HepG2 (cell line): Measurements from ENCODE around the gene TAF5. TPM values are rescaled to one million over a fixed set of nuclear protein-coding genes. Genes with fewer than 3 reads are reported as not detected.

Experiments used
- ARHGAP35 ChIP-seq: sonication (generic); formaldehyde crosslinking; IDR thresholded peaks from 2 replicates; pipeline ENCODE4 v1.9.0; 2022; ENCODE audit warnings: mild to moderate bottlenecking, inconsistent platforms, moderate library complexity, missing genetic modification reagents, borderline replicate concordance
- ATF7 ChIP-seq, 2 experiments: fragments of 450-650 bp in 1 of 2; sonication (generic) in 1 of 2; formaldehyde crosslinking in 1 of 2; IDR thresholded peaks; 2 replicates each; pipeline versions ENCODE4 v1.4.0 to v1.6.1; 2016 to 2020; ENCODE audit warnings: antibody characterized with exemption in 1 of 2, mild to moderate bottlenecking in 1 of 2, missing genetic modification reagents in 1 of 2
- CEBPG ChIP-seq: IDR thresholded peaks from 2 replicates; pipeline ENCODE4 v1.6.1; 2016
- FOXJ3 ChIP-seq: sonication (generic); formaldehyde crosslinking; IDR thresholded peaks from 2 replicates; pipeline ENCODE4 v1.4.0; 2020; ENCODE audit warnings: missing genetic modification reagents, mild to moderate bottlenecking, borderline replicate concordance
- JDP2 ChIP-seq: sonication (generic); formaldehyde crosslinking; IDR thresholded peaks from 2 replicates; pipeline ENCODE4 v1.8.1; 2022; ENCODE audit warnings: missing genetic modification reagents, borderline replicate concordance
- MED1 ChIP-seq: sonication (generic); formaldehyde crosslinking; IDR thresholded peaks from 2 replicates; pipeline ENCODE4 v1.4.0; 2020; ENCODE audit warnings: missing genetic modification reagents
- PAXIP1 ChIP-seq: sonication (generic); formaldehyde crosslinking; conservative IDR thresholded peaks from 2 replicates; pipeline ENCODE4 v1.4.0; 2020; ENCODE audit warnings: mild to moderate bottlenecking, missing genetic modification reagents, moderate library complexity
- SATB2 ChIP-seq: sonication (generic); formaldehyde crosslinking; IDR thresholded peaks from 2 replicates; pipeline ENCODE4 v1.5.0; 2020; ENCODE audit warnings: missing genetic modification reagents
- TFAP4 ChIP-seq: sonication (generic); IDR thresholded peaks from 2 replicates; pipeline ENCODE4 v1.6.1; 2016; ENCODE audit warnings: low read depth, borderline replicate concordance
- ZBTB33 ChIP-seq: sonication (generic); formaldehyde crosslinking; IDR thresholded peaks from 2 replicates; pipeline ENCODE4 v1.4.0; 2020; ENCODE audit warnings: missing genetic modification reagents
- ZMYM2 ChIP-seq: sonication (generic); formaldehyde crosslinking; IDR thresholded peaks from 2 replicates; pipeline ENCODE4 v1.8.0; 2022; ENCODE audit warnings: mild to moderate bottlenecking, missing genetic modification reagents
- ZNF276 ChIP-seq: sonication (generic); formaldehyde crosslinking; IDR thresholded peaks from 2 replicates; pipeline ENCODE4 v1.4.0; 2020; ENCODE audit warnings: mild to moderate bottlenecking, low read depth, missing genetic modification reagents
- ZNF30 ChIP-seq: sonication (generic); formaldehyde crosslinking; IDR thresholded peaks from 2 replicates; pipeline ENCODE4 v1.5.0; 2020; ENCODE audit warnings: mild to moderate bottlenecking, missing genetic modification reagents
- ZNF33B ChIP-seq: sonication (generic); formaldehyde crosslinking; IDR thresholded peaks from 2 replicates; pipeline ENCODE4 v1.5.1; 2020; ENCODE audit warnings: mild to moderate bottlenecking, missing genetic modification reagents
- ZNF562 ChIP-seq: sonication (generic); formaldehyde crosslinking; IDR thresholded peaks from 2 replicates; pipeline ENCODE4 v1.8.0; 2022; ENCODE audit warnings: missing genetic modification reagents, borderline replicate concordance
- ZNF580 ChIP-seq: IDR thresholded peaks from 2 replicates; pipeline ENCODE4 v1.6.1; 2016; ENCODE audit warnings: low read depth, borderline replicate concordance
- ZNF616 ChIP-seq: sonication (generic); formaldehyde crosslinking; IDR thresholded peaks from 2 replicates; pipeline ENCODE4 v1.5.0; 2020; ENCODE audit warnings: low read depth, mild to moderate bottlenecking, missing genetic modification reagents
- ZNF639 ChIP-seq: conservative IDR thresholded peaks from 2 replicates; pipeline ENCODE4 v1.6.1; 2018; ENCODE audit warnings: missing genetic modification reagents
- polyA plus RNA-seq, 8 experiments: library from polyadenylated mRNA; depleted of rRNA in 3 of 8; stranded (reverse) in 7 of 8; unstranded in 1 of 8; fragments of >200 nt; fragmentation: Illumina TruSeq in 4 of 8; extraction: Trizol in 4 of 8; gene quantifications; 2 replicates each; pipeline versions ENCODE4 v1.2.1 to v1.2.3, GENCODE V29; 2011 to 2016; ENCODE audit warnings: low read depth in 4 of 8, missing spikeins in 1 of 8, mixed read lengths in 1 of 8; ENCODE audit not compliant: insufficient read depth in 1 of 8
- total RNA-seq, 5 experiments: library from RNA; depleted of rRNA; stranded (reverse); fragments of >200 nt; fragmentation: Illumina TruSeq; extraction: Trizol; gene quantifications; 2 replicates each; pipeline ENCODE4 v1.2.3, GENCODE V29; 2016; ENCODE audit warnings: low read depth in 1 of 5

Gene TAF5
- total and polyA plus RNA-seq, 2 of the 13 experiments (the other 11 are each of a cell fraction or from before 2014, with no cell fraction given), result 3.8 to 8.7 TPM

GRCh38 chr10:103396067-103396788 is 28.5 kb downstream of the TAF5 start, which contains the start of the genes ATP5MK and PDCD11 (continued):
- TF ChIP-seq ZNF562 (CRISPR knock-in tag) (0 out of 2 replicates have a peak, but pooled peaks have one; percentile 40), ZNF33B (0 out of 2 replicates have a peak, but pooled peaks have one; percentile 48), ARHGAP35 (CRISPR knock-in tag) (no peak; the same call in 1 of the 2 replicates), ZNF580 (CRISPR knock-in tag) (peak; percentile 83; the same call in 1 of the 2 replicates), ZMYM2 (CRISPR knock-in tag) (no peak), ZBTB33 (0 out of 2 replicates have a peak, but pooled peaks have one; percentile 5), ZNF616 (CRISPR knock-in tag) (no peak), PAXIP1 (peak; percentile 30; the same call in 1 of the 2 replicates), TFAP4 (peak; percentile 76), ATF7 (IDR thresholded peaks at IDR 0.05) (no peak), ATF7 (CRISPR knock-in tag; IDR thresholded peaks at IDR 0.05) (no peak), ZNF30 (CRISPR knock-in tag) (no peak), MED1 (CRISPR knock-in tag) (peak; percentile 74), CEBPG (no peak; the same call in 1 of the 2 replicates), FOXJ3 (0 out of 2 replicates have a peak, but pooled peaks have one; percentile 43), SATB2 (CRISPR knock-in tag) (peak; percentile 82), ZNF639 (CRISPR knock-in tag) (peak; percentile 71; the same call in 1 of the 2 replicates), ZNF276 (CRISPR knock-in tag) (no peak), JDP2 (CRISPR knock-in tag) (no peak)
